ENCODE data around the gene FMNL2.

The FMNL2 gene

GRCh38 chr2:152505495-152505906 lies 170.5 kb downstream of the FMNL2 start:
- H3K27ac ChIP-seq = no peak overlapping the region
- TF ChIP-seq CTCF (IDR thresholded peaks at IDR 0.05) (no peak), ZFX (IDR thresholded peaks at IDR 0.05; ENCODE audit: borderline replicate concordance) (no peak)

- no peak for TF ChIP-seq CTCF (IDR thresholded peaks at IDR 0.05)
- no peak for TF ChIP-seq ZFX (IDR thresholded peaks at IDR 0.05; ENCODE audit: borderline replicate concordance)
- no peak overlapping the region for H3K27ac ChIP-seq
Observed at GRCh38 chr2:152506843-152507242, 171.9 kb downstream of the FMNL2 start.

- TF ChIP-seq ZFX (IDR thresholded peaks at IDR 0.05; ENCODE audit: borderline replicate concordance) (no peak), CTCF (IDR thresholded peaks at IDR 0.05) (no peak)
- H3K27ac ChIP-seq = no peak overlapping the region
Observed at GRCh38 chr2:152507907-152508306, 172.9 kb downstream of the FMNL2 start.

- TF ChIP-seq CTCF (IDR thresholded peaks at IDR 0.05) (no peak), ZFX (IDR thresholded peaks at IDR 0.05; ENCODE audit: borderline replicate concordance) (no peak)
- no peak overlapping the region for H3K27ac ChIP-seq
Observed at GRCh38 chr2:152508446-152508845, 173.5 kb downstream of the FMNL2 start.

- no peak for TF ChIP-seq CTCF (IDR thresholded peaks at IDR 0.05)
- no peak for TF ChIP-seq ZFX (IDR thresholded peaks at IDR 0.05; ENCODE audit: borderline replicate concordance)
- no peak overlapping the region for H3K27ac ChIP-seq
Observed at GRCh38 chr2:152509772-152510491, 175.0 kb downstream of the FMNL2 start.

GRCh38 chr2:152510621-152511020 lies 175.6 kb downstream of the FMNL2 start:
- no peak overlapping the region for H3K27ac ChIP-seq
- TF ChIP-seq ZFX (IDR thresholded peaks at IDR 0.05; ENCODE audit: borderline replicate concordance) (no peak), CTCF (IDR thresholded peaks at IDR 0.05) (no peak)

GRCh38 chr2:152511981-152512380 lies 177.0 kb downstream of the FMNL2 start:
- no peak overlapping the region for H3K27ac ChIP-seq
- TF ChIP-seq ZFX (IDR thresholded peaks at IDR 0.05; ENCODE audit: borderline replicate concordance) (no peak), CTCF (IDR thresholded peaks at IDR 0.05) (no peak)
